DMS153 treated with DMSO at 0.1 percent for 48 hours (cell line): ENCODE data around the gene RBP4.

Experiments
- DNase-seq: peaks from one replicate; lab custom pipeline; 2025; ENCODE audit not compliant: unreplicated experiment; lab: John Stamatoyannopoulos, UW

The RBP4 gene

GRCh38 chr10:93596539-93596938, 4.5 kb downstream of the RBP4 start:
- no peak for DNase-seq

GRCh38 chr10:93595378-93596161, 5.5 kb downstream of the RBP4 start:
- no peak for DNase-seq

- no peak for DNase-seq
These were observed 6.5 kb downstream of the RBP4 start for GRCh38 chr10:93594518-93594917.

GRCh38 chr10:93593749-93594148, 7.3 kb downstream of the RBP4 start:
- no peak for DNase-seq

- DNase-seq = no peak
These were observed 7.8 kb downstream of the RBP4 start for GRCh38 chr10:93593254-93593653.

GRCh38 chr10:93591065-93591808, 9.8 kb downstream of the RBP4 start:
- DNase-seq = no peak

- no peak for DNase-seq
These were observed 10.4 kb downstream of the RBP4 start for GRCh38 chr10:93590638-93591037.

- no peak for DNase-seq
These were observed 11.1 kb downstream of the RBP4 start for GRCh38 chr10:93589648-93590562.

- DNase-seq = no peak
These were observed 16.6 kb downstream of the RBP4 start for GRCh38 chr10:93584445-93584844.

GRCh38 chr10:93580828-93581227, 20.2 kb downstream of the RBP4 start:
- peak; percentile 35 for DNase-seq

GRCh38 chr10:93579985-93580711, 20.9 kb downstream of the RBP4 start:
- DNase-seq = no peak

GRCh38 chr10:93579089-93579488, 21.9 kb downstream of the RBP4 start:
- DNase-seq = no peak

GRCh38 chr10:93577565-93577964, 23.5 kb downstream of the RBP4 start:
- DNase-seq = no peak

- peak; percentile 72 for DNase-seq
These were observed 24.1 kb downstream of the RBP4 start for GRCh38 chr10:93576888-93577287.

- DNase-seq = no peak
These were observed 27.1 kb downstream of the RBP4 start for GRCh38 chr10:93573924-93574323.

- no peak for DNase-seq
These were observed 27.8 kb downstream of the RBP4 start for GRCh38 chr10:93573051-93573909.

- DNase-seq = no peak
These were observed 28.4 kb downstream of the RBP4 start for GRCh38 chr10:93572606-93573005.

- DNase-seq = no peak
These were observed 30.7 kb downstream of the RBP4 start for GRCh38 chr10:93570383-93570782.

GRCh38 chr10:93568105-93568390, 33.0 kb downstream of the RBP4 start:
- no peak for DNase-seq
